IPS-NIHi7 (cell line): ENCODE measurements around the gene ATP6V0A1.
"Not testable (repeated sequence)": the region's sequence is repeated elsewhere in the genome, so short reads cannot be mapped to it uniquely, and the experiment has no call there.

Experiments used
- DNase-seq: peaks from one replicate; pipeline ENCODE4 v3.0.0; 2012; ENCODE audit warnings: mixed read lengths; ENCODE audit errors: extremely low spot score

ATP6V0A1 gene

GRCh38 chr17:42458497-42459255 is at the start of gene ATP6V0A1:
ATP6V0A1 (plus strand) TSS chr17:42458878; CDS start chr17:42460895, 2,017 bp downstream.
- peak; percentile 99 for DNase-seq

- DNase-seq = no peak
Observed at GRCh38 chr17:42409523-42410318, 49.0 kb upstream of the ATP6V0A1 start.

- no peak for DNase-seq
Observed at GRCh38 chr17:42410319-42410685, 48.4 kb upstream of the ATP6V0A1 start.

GRCh38 chr17:42411361-42411760 is 47.3 kb upstream of the ATP6V0A1 start:
- DNase-seq = no peak

- DNase-seq = no peak
Observed at GRCh38 chr17:42411905-42412679, 46.6 kb upstream of the ATP6V0A1 start.

GRCh38 chr17:42413464-42414040 is 45.1 kb upstream of the ATP6V0A1 start:
- no peak for DNase-seq

GRCh38 chr17:42414704-42415409 is 43.8 kb upstream of the ATP6V0A1 start:
- no peak for DNase-seq

GRCh38 chr17:42417981-42418380 is 40.7 kb upstream of the ATP6V0A1 start:
- not testable (repeated sequence) for DNase-seq

- no peak for DNase-seq
Observed at GRCh38 chr17:42421136-42421506, 37.6 kb upstream of the ATP6V0A1 start.

- DNase-seq = no peak
Observed at GRCh38 chr17:42421507-42422338, 37.0 kb upstream of the ATP6V0A1 start.

GRCh38 chr17:42422412-42422957 is 36.2 kb upstream of the ATP6V0A1 start:
- no peak for DNase-seq

- DNase-seq = peak; percentile 98
Observed at GRCh38 chr17:42422958-42423712, 35.5 kb upstream of the ATP6V0A1 start, which contains the start of gene CAVIN1. CAVIN1 (minus strand) TSS chr17:42423256; CDS start chr17:42423097, 159 bp downstream.

GRCh38 chr17:42423766-42424165 is 34.9 kb upstream of the ATP6V0A1 start:
- no peak for DNase-seq

- no peak for DNase-seq
Observed at GRCh38 chr17:42424991-42425610, 33.6 kb upstream of the ATP6V0A1 start.

- peak; percentile 57 for DNase-seq
Observed at GRCh38 chr17:42428141-42428944, 30.3 kb upstream of the ATP6V0A1 start.

GRCh38 chr17:42429726-42430447 is 28.8 kb upstream of the ATP6V0A1 start:
- DNase-seq = no peak

- DNase-seq = peak; percentile 12
Observed at GRCh38 chr17:42431758-42432161, 26.9 kb upstream of the ATP6V0A1 start.
